HUDEP-2 (cell line): ENCODE measurements around the gene CCNL1.

Source experiments
- DNase-seq, 76 experiments: peaks; one replicate each; lab custom pipeline; 2025; ENCODE audit not compliant: unreplicated experiment in 76 of 76; lab: John Stamatoyannopoulos, UW

Gene CCNL1

DNA sequence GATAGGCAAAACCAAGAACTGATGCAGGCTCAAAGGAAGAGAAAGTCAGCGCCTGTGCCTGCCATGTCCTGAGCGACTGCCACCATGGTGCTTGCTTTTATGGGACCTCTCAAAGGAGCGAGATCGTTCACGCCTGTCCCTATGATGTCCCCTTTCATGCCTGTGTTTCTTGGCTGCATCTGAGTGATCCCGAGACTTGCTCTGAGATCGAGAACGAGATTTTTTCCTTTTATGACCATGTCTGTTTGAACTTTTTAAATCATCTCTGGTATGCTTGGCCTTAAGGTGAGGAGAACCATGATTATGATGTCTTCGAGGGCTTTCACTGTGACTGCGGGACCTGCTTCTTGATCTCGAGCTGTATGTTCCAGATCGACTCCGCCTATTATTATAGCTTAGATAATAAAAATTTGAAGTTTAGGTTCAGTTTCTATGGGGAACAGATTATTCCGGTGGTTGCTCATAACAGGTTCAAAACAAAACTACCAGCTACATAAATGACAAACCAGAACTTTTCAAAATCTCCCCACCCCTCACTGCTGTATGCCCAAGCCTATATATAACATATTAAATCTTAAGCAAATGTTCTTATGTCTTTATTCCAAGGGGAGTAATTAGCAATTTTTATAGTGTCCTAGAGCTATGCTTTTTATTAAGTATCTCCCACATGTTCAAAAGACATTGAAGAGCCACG, 11.6 kb downstream of the CCNL1 start:
- DNase-seq: no peak

- no peak for DNase-seq
Measured at GRCh38 chr3:157147099-157147803, 12.7 kb downstream of the CCNL1 start.

DNA sequence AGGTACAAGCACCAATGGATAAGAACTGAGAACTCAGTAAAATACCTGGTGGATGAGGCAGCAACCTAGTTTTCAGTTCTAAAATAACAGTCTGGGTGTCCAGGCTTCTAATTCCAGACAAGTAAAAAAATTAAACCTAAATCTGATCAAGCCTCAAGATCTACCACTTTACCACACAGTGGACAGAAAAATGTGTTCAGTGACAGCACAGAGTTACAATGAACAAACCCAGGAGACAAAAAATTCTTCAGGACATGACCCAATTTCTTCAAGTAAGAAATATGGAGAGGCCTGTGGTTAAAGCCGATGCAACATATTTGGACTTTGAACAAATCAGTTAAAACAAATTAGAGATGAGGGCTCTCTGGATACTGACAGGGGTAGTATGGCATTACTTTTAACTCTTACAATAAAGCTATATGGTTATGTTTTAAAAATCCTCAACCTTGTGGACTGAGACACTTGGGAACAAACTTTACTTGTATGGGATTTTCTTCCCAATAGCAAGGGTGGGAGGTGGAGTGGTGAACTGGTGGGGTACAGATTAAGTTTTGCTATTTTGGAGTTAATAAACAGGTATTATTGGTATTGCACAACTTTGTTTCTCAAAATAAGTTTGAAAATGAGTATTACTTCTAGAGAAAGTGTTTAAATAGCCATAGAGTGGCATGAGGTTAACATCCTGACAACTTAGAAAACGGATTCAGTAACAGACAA, 14.2 kb downstream of the CCNL1 start:
- no peak for DNase-seq

- DNase-seq: no peak
Measured at GRCh38 chr3:157142315-157142714, 17.6 kb downstream of the CCNL1 start.

DNA sequence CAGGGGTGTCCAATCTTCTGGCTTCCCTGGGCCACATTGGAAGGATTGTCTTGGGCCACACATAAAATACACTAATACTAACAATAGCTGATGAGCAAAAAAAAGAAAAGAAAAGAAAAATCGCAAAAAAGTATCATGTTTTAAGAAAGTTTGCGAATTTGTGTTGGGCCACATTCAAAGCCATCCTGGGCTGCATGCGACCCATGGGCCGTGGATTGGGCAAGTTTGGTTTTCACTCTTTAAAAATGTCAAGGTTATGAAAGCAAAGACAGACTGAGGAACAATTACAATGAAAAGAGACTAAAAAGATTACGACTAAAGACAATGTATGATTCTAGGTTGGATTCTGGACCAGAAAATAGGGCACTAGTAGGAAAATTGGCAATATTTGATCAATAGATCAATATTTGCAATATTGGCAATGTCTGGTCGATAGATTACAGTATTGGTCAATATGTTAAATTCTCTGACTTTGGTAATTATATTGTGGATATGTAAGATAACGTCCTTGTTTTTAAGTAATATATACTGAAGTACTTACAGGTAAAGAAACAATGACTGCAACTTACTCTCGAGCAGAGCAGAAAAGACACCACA, 19.9 kb downstream of the CCNL1 start:
- DNase-seq: no peak

DNA sequence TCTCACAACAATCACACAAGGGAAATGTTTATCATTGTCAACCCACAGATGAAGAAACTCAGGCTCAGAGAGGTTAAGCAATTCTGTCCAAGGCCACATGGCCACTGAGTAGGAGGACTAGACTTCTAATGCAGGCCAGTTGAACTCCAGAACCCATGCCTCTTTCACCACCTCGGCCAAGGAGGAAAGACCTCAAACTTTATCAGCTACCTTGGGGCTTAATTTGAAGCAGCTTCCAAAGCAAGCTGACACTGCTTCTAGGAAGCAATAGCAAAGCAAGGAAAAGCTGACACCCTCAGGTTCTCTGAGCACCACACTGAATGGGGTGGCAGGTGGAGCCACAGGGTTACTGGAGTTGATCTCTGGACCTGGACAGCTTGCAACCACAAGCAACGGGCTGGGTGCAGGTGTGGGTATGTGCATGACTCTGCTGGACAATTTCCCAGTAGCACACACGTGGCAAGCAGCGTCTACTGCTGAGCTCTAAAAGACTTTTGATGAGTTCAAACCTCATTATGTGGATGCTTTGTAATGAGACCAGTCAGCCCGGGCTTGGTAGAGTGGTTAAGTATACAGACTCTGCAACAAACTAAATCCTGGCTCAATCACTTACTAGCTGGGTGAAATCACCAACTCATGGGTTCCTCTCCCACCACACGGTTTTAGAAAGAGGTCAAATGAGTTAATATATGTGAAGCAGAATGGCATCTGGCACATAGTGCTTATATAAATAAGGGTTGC, 23.1 kb downstream of the CCNL1 start:
- no peak for DNase-seq

- no peak for DNase-seq
Measured at GRCh38 chr3:157135671-157136396, 24.1 kb downstream of the CCNL1 start.

GRCh38 chr3:157134620-157135191, 25.2 kb downstream of the CCNL1 start:
- DNase-seq: no peak

DNA sequence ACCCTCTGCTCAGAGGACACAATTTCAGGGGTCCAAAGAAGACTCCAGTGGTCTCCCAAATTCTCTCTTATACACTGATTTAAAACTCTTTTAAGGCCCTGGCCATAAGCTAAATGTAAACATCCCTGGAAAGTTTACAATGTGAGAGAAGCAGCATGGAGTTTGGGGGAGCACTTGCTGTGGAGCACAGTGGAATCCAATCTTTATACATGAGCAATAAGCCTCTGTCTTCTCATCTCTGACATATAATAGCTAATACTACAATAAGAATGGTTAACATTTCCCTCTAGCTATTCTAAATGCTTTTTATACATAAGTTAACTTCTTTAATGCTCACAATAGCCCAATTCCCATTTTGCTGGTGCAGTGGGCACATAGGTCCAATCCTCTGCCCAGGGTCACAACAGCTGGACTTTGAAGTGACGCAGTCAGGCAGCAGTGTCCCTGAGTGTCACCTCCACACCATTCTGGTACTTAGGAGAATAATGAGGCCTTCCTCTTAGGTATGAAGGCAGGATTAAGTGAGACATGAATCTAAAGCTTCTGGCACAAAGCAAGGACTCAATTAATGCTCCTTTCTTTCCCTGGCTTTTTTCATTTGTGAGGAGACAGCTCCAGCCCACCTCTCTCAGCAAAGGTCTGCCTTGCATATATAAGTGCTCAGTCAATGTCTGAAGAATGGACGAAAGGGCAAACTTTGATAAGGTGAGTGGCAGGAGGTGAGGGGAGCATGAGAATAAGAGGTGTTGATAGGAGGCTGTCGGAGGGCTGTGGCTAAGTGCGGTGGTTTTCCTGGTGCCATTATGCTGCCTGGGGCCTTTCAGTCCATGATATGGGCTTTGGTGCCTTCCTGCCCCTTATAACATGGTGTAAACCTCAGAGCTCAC, 26.3 kb downstream of the CCNL1 start:
- no peak for DNase-seq

DNA sequence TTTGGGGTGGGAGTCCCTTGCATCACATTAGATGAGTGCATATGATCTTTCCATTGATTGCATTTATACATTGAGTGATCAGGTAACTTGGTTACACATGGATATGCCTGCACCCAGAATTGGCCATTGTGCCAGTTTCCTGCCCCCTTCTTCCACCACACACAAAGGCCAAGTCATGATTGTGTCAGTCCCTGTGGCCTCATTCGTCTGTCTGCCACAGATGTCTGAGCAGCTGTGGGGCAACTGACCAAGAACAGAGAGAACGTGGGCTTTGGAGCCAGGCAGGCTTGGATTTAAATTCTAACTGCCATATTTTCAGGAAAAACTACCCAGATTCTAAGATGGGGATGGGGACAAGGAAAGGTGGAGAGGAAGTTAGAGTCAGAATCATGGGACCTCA, 27.0 kb downstream of the CCNL1 start:
- DNase-seq: no peak

GRCh38 chr3:157132341-157132740, 27.6 kb downstream of the CCNL1 start:
- no peak for DNase-seq

DNA sequence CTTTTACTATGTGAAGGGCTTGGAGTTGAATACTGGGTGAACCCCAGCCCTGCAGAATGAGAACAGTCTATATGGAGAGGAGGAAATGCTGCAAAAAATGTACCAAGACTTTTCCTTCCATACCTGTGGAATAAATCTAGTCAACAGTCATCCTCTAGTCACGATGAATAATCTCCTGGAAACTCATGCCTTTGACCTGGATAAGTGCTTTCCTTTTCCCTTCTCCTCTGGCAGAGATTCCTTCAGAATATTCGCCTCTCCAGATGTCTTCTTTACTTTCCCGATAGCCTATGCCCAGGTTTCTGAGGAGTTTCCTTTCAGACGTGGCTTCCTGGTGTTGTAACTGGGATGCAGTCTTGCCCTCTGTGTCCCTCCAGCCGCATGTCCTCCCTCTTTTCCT, 28.1 kb downstream of the CCNL1 start:
- DNase-seq: no peak

GRCh38 chr3:157130467-157131251, 29.3 kb downstream of the CCNL1 start:
- no peak for DNase-seq

DNA sequence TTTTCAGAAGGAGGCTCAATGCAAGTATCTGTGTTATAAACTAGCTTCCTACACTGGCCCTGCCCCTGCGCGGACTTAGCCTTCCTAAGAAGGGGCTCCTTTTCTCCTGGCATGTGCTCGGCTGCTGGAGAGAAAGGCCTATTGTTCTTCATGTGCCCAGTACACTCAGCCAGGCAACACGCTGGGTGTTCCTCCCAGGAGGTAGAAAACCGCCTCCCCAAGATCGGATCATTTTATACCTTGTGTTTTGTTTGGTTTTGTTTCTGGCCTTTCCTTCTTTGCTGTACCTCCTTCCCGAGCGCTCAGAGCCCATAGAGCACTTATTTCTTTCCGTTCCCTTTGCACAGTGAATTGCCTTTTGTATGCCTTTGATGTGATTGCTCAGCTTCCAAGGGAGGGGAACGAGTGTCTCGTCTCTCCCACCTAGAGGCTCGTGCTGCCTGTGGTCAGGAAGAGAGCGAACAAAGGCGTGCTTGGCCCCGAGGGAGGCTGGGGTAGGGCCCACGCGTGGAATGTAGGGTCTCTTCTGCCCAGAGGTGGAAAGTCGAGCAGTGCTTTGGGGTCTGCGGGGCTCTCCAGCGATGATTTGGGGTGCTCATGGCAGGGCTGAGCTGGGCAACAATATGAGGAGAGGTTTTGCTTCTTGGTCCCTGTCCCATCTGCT, 30.0 kb downstream of the CCNL1 start:
- DNase-seq: no peak

GRCh38 chr3:157128771-157129681, 30.9 kb downstream of the CCNL1 start:
- DNase-seq: no peak
